HG03571 (cell line): ENCODE results near the gene GPN2.
A peak's percentile ranks its signal among the peaks of the same experiment; 100 is the strongest.

Experiments used
- ATAC-seq: cut with Tn5 transposase; IDR thresholded peaks from one replicate; pipeline ENCODE4 v1.9.1; 2021; ENCODE audit not compliant: unreplicated experiment

GPN2 gene

GRCh38 chr1:26889551-26890466, at the start of gene GPN2:
TSS of gene GPN2 (minus strand) at chr1:26890283. CDS start at chr1:26890096, 187 bp downstream.
- ATAC-seq: peak; percentile 82

DNA sequence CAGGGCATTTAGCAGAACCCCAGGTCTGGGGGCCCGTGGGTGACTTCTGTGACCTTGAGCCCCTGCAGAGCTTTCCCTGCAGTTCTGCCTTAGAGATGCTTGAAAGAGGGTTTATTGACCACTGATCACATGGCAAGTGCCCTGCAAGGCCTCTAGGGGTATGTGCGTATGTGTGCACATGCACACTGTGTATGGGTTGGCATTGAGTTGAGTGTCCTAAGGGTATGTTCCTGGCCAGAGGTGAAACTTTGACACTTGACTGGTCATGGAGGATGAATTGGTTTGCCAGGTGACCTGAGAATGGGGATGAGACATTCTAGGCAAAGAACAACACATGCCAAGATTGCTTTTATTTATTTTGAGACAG, 48.6 kb upstream of the GPN2 start:
- no peak for ATAC-seq

- no peak for ATAC-seq
These were observed 48.0 kb upstream of the GPN2 start for GRCh38 chr1:26938004-26938658.

- no peak for ATAC-seq
These were observed 46.7 kb upstream of the GPN2 start for GRCh38 chr1:26936823-26937222.

GRCh38 chr1:26932531-26932930, 42.4 kb upstream of the GPN2 start:
- no peak for ATAC-seq

DNA sequence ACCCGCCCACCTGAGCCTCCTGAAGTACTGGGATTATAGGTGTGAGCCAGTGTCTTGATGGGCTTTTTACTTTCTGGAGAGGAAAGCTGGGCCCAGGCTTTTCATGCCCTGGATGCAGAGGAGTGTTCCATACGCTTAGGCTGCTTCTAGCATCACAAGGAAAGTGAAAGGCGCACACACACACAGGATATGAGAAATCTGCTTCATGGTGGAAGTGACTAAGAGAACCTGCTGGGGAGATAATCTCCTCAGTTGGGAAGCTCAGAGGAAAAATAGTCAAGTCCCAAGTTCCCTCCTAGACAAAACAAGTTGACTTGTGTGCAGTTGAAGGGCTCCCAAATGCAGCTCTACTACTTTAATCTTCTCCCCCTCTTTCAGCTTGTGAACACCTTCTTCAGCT, 33.6 kb upstream of the GPN2 start:
- no peak for ATAC-seq

GRCh38 chr1:26922901-26923300, 32.8 kb upstream of the GPN2 start:
- ATAC-seq: no peak

DNA sequence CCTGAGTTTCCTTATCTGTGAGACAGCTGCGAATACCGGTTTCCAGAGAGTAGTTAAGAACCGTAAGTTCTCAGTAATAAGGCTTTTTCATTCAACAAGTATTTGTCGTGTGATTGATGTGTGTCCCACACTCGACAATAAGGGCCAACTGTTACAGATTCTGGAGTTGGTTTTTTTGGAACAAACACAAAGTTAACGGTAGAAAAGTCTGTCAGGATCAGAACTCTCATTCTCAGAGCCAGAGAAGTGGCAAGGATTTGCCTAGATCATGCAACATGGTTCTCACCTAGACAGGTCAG, 32.3 kb upstream of the GPN2 start:
- ATAC-seq: no peak

DNA sequence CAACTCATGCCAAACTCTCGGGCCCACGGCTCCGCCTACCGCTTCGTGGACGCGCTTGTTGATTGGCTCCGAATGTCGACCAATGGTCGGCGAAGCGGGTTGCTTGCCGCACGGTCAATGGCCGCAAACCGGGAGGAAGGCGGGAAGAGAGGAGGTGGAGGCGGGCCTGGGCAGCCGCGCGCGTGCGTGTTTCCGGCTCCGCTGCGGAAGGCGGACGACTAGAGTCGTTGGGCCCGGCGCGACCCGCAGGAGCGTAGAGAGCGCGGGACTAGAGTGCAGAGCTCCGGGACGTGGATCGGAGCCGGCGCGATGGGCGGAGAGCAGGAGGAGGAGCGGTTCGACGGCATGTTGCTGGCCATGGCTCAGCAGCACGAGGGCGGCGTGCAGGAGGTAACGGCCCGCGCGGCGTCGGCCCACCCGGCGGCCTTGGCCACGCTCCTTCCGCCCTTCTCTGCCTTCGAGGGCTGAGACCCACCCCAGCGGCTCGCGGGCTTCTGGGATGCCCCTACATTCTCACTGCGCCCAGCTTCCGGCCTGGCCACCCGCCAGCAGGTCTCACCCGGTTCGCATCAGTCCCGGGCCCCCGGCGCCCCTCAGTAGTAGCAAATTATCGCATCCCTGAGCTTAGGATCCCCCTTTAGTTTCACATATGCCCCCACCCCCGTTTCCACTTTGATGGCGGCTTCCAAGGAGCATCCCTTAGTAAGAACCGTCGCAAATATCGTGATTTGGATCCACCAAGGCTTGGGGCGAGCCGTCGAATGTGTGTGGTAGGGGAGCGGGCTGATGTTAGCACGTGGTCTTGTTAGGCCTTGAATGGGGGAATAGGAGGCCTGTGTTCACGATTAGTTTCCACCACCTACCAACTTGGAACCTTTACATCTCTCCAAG, 31.7 kb upstream of the GPN2 start, which contains the start of gene NUDC:
TSS of gene NUDC (plus strand) at position 204 of the 891 bp plus-strand sequence. CDS start at position 310, 106 bp downstream.
- peak; percentile 92 for ATAC-seq

DNA sequence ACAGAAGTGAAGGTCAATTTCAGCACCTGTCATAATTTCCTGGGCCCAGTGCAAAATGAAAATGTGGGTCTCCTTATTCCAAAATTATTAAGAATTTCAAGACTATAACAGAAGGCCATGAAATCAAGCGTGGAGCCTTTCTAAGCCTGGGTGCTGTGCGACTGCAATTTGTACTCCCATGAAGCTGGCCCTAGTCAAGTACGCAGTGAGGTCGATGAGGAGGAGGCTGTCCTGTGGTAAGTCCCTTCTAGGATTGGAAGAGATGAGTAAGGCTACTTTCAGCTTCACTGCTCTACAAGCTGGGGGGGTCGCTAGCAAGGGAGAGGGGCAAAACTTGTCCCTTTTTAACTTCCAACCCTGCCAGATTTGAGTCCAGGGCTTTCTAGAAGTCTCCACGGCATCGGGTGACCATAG, 31.1 kb upstream of the GPN2 start:
- ATAC-seq: peak; percentile 11

- no peak for ATAC-seq
These were observed 25.2 kb upstream of the GPN2 start for GRCh38 chr1:26915204-26915842.

GRCh38 chr1:26913754-26914619, 23.9 kb upstream of the GPN2 start, which contains the start of gene NR0B2:
TSS of gene NR0B2 (minus strand) at chr1:26913975. CDS start at chr1:26913940, 35 bp downstream.
- ATAC-seq: no peak

- no peak for ATAC-seq
These were observed 23.3 kb upstream of the GPN2 start for GRCh38 chr1:26913389-26913753.

- no peak for ATAC-seq
These were observed 22.0 kb upstream of the GPN2 start for GRCh38 chr1:26912147-26912490.

GRCh38 chr1:26911399-26912146, 21.5 kb upstream of the GPN2 start:
- ATAC-seq: no peak

- ATAC-seq: no peak
These were observed 20.5 kb upstream of the GPN2 start for GRCh38 chr1:26910343-26911160.

GRCh38 chr1:26909951-26910342, 19.9 kb upstream of the GPN2 start:
- ATAC-seq: no peak
